ENCODE measurements around the gene KIF3A.

KIF3A gene

DNA sequence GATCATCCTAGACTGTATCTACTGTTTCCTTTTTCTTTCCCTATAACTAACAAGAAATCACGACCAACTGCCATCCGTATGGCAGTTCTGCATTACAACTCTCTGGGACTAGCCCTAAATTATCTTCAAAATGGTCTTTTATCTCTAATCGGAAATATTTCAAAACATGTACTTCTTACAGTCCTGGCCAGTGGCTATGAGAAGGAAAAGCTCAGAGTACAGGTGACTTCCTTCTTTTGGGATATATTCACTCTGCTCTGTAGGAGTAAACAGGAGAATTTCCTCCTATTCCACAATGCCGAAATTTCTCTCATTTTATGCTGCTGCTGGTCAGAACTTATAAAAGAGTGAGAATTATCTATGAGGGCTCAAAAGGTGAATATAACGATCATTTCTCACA, 41.5 kb upstream of the KIF3A start:
- Histone ChIP-seq H3K18ac (ENCODE audit: low read length) (no peak overlapping the region), H3K4me1 (ENCODE audit: control insufficient read depth in 2 of 2, insufficient read depth in 1 of 2, low read depth in 1 of 2, low read length in 2 of 2) (peaks cover 3 to 16% of the 10 kb centered on the region in 2 donors), H3K4me3 (ENCODE audit: low read length in 2 of 2) (no peak overlapping the region), H4K91ac (ENCODE audit: low read depth, low read length, poor library complexity) (no peak overlapping the region), H3K4ac (ENCODE audit: low read length) (no peak overlapping the region), H3K9ac (ENCODE audit: low read depth, low read length, poor library complexity) (no peak overlapping the region), H3K4me2 (ENCODE audit: insufficient read depth, low read length, poor library complexity, severe bottlenecking) (no peak overlapping the region), H2AFZ (ENCODE audit: low read length) (no peak overlapping the region), H3K36me3 (replicated peaks in 1 of 2; ENCODE audit: control insufficient read depth in 2 of 2, insufficient read depth in 2 of 2, low read length in 2 of 2) (no peaks in the 10 kb centered on the region), H3K27me3 (ENCODE audit: control insufficient read depth in 3 of 3, insufficient read depth in 3 of 3, low read depth in 1 of 3, low read length in 3 of 3) (peaks cover 0 to 56% (median 21%) of the 10 kb centered on the region in 3 experiments), H3K27ac (replicated peaks; ENCODE audit: low read length) (no peak overlapping the region), H2BK12ac (ENCODE audit: low read length) (no peak overlapping the region), H3K9me3 (replicated peaks in 1 of 2; ENCODE audit: control insufficient read depth in 2 of 2, insufficient read depth in 1 of 2, low read depth in 1 of 2, low read length in 2 of 2) (no peaks in the 10 kb centered on the region), H4K8ac (ENCODE audit: low read depth, low read length) (no peak overlapping the region), H2BK120ac (ENCODE audit: low read depth, low read length) (no peak overlapping the region), H2BK15ac (ENCODE audit: low read length) (no peak overlapping the region), H2BK5ac (ENCODE audit: low read length) (no peak overlapping the region), H3K14ac (ENCODE audit: low read length) (no peak overlapping the region), H3K79me1 (ENCODE audit: low read depth, low read length) (peaks cover 7% of the 10 kb centered on the region), H3K23ac (ENCODE audit: low read depth, low read length, poor library complexity) (no peak overlapping the region), H2AK5ac (ENCODE audit: low read depth, low read length) (no peak overlapping the region)
- DNase-seq (ENCODE audit: low spot score): no peak
- WGBS, 2 donors (ENCODE audit: extremely low coverage in 2 of 2, insufficient read length in 2 of 2, insufficient replicate concordance in 1 of 2): no CpG with 5 or more reads among the region's 5 CpGs

DNA sequence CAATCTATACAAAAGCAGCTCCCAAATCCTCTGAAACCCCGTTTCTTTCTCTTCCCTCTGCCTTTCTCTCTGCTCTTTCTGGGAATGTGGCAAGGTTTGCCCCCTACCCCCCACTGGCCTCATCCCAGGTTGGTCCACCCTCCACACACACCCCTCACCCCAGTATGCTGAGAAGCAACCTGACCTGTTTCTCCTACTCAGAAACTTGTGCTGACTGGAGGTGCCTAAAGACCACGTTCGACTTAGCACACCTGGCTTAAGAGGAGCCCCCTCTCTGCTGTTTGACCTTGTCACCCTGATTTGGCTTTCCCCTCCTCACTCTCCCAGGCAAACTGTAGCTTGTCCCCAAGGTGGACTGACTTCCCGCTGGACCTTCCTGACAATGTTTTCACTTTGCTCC, 40.8 kb upstream of the KIF3A start:
- H2AK5ac ChIP-seq (ENCODE audit: low read depth, low read length): no peak overlapping the region
- H4K91ac ChIP-seq (ENCODE audit: low read depth, low read length, poor library complexity): no peak overlapping the region
- no peaks in the 10 kb centered on the region for H3K9me3 ChIP-seq (replicated peaks in 1 of 2; ENCODE audit: control insufficient read depth in 2 of 2, insufficient read depth in 1 of 2, low read depth in 1 of 2, low read length in 2 of 2)
- no peak overlapping the region for H3K4me2 ChIP-seq (ENCODE audit: insufficient read depth, low read length, poor library complexity, severe bottlenecking)
- no peak overlapping the region for H3K4me3 ChIP-seq (ENCODE audit: low read length in 2 of 2)
- WGBS, 2 donors (ENCODE audit: extremely low coverage in 2 of 2, insufficient read length in 2 of 2, insufficient replicate concordance in 1 of 2): no CpG with 5 or more reads among the region's 4 CpGs
- no peak for DNase-seq (ENCODE audit: low spot score)
- no peak overlapping the region for H3K27ac ChIP-seq (replicated peaks; ENCODE audit: low read length)
- H3K18ac ChIP-seq (ENCODE audit: low read length): no peak overlapping the region
- no peak overlapping the region for H3K14ac ChIP-seq (ENCODE audit: low read length)
- H2BK15ac ChIP-seq (ENCODE audit: low read length): no peak overlapping the region
- no peak overlapping the region for H4K8ac ChIP-seq (ENCODE audit: low read depth, low read length)
- H3K27me3 ChIP-seq (ENCODE audit: control insufficient read depth in 3 of 3, insufficient read depth in 3 of 3, low read depth in 1 of 3, low read length in 3 of 3): peaks cover 0 to 52% (median 21%) of the 10 kb centered on the region in 3 experiments
- peaks cover 10% of the 10 kb centered on the region for H3K79me1 ChIP-seq (ENCODE audit: low read depth, low read length)
- no peak overlapping the region for H3K9ac ChIP-seq (ENCODE audit: low read depth, low read length, poor library complexity)
- H2BK120ac ChIP-seq (ENCODE audit: low read depth, low read length): no peak overlapping the region
- H3K4ac ChIP-seq (ENCODE audit: low read length): no peak overlapping the region
- no peak overlapping the region for H3K23ac ChIP-seq (ENCODE audit: low read depth, low read length, poor library complexity)
- no peak overlapping the region for H2BK12ac ChIP-seq (ENCODE audit: low read length)
- H3K4me1 ChIP-seq (ENCODE audit: control insufficient read depth in 2 of 2, insufficient read depth in 1 of 2, low read depth in 1 of 2, low read length in 2 of 2): peaks cover 3 to 15% of the 10 kb centered on the region in 2 donors
- H3K36me3 ChIP-seq (replicated peaks in 1 of 2; ENCODE audit: control insufficient read depth in 2 of 2, insufficient read depth in 2 of 2, low read length in 2 of 2): no peaks in the 10 kb centered on the region
- H2AFZ ChIP-seq (ENCODE audit: low read length): peak overlapping the region; percentile 99
- H2BK5ac ChIP-seq (ENCODE audit: low read length): no peak overlapping the region

DNA sequence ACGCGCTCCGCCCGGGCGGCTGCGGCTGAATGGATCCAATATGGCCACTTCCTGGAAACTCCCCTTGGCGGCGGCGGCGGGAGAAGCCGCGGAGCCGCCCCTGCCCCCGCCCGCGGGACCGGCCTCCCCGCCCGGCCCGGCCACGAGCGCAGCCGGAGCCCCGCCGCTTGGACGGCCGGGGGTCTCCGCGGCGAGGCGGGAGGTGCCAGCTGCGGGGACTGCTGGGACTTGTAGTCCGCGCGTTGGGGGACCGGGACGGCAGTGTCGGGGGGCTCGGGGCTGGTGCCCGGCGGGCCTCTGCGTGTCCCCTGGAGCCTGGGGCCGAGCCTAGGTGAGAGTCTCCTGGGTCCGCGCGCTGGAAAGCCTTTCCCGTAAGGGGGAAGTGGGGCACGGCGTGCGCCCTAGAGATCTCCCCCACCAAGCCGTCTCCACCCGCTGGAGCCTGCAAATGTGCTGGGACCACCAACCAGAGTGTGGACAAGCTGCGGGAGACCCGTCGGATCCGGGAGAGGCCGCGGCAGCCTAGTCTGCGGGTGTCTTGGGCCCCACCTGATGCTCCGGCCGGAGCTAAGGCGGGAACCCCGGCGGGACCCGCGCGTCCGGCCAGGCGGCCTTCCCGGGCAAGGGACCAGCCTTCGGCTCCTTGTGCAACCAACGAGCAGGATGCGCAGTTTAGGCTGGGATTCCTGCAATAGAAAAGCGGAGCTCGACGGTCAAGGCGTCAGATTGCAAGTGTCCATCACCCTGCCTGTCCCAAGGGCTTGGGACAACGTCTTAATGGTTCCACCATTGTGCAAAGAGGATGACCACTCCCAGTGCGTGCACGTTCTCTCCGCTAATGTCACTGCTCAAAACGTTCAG, 40.1 kb upstream of the KIF3A start, which contains the start of gene SEPTIN8:
TSS of gene SEPTIN8 (minus strand) at position 31 of the 861 bp plus-strand sequence. CDS start 102 bp downstream, outside the sequence.
- peak within 1 kb of the TSS; percentile 50 for H3K9ac ChIP-seq (ENCODE audit: low read depth, low read length, poor library complexity)
- no peak within 1 kb of the TSS for H4K91ac ChIP-seq (ENCODE audit: low read depth, low read length, poor library complexity)
- H3K27ac ChIP-seq (replicated peaks; ENCODE audit: low read length): no peak within 1 kb of the TSS
- H3K4me2 ChIP-seq (ENCODE audit: insufficient read depth, low read length, poor library complexity, severe bottlenecking): peak within 1 kb of the TSS; percentile 86
- H3K14ac ChIP-seq (ENCODE audit: low read length): peak within 1 kb of the TSS; percentile 86
- peak within 1 kb of the TSS; percentile 48 for H2AK5ac ChIP-seq (ENCODE audit: low read depth, low read length)
- H2BK120ac ChIP-seq (ENCODE audit: low read depth, low read length): no peak within 1 kb of the TSS
- no peak within 1 kb of the TSS for H2BK15ac ChIP-seq (ENCODE audit: low read length)
- H2AFZ ChIP-seq (ENCODE audit: low read length): peak within 1 kb of the TSS; percentile 99
- DNase-seq (ENCODE audit: low spot score): peak; percentile 63
- H3K4me3 ChIP-seq (ENCODE audit: low read length in 2 of 2): peak within 1 kb of the TSS; percentile 64 to 89
- WGBS, 2 donors (ENCODE audit: extremely low coverage in 2 of 2, insufficient read length in 2 of 2, insufficient replicate concordance in 1 of 2): no CpG with 5 or more reads among the region's 82 CpGs
- H2BK12ac ChIP-seq (ENCODE audit: low read length): no peak within 1 kb of the TSS
- H3K4ac ChIP-seq (ENCODE audit: low read length): no peak within 1 kb of the TSS
- H3K23ac ChIP-seq (ENCODE audit: low read depth, low read length, poor library complexity): peak within 1 kb of the TSS; percentile 62
- H3K27me3 ChIP-seq (ENCODE audit: control insufficient read depth in 3 of 3, insufficient read depth in 3 of 3, low read depth in 1 of 3, low read length in 3 of 3): peaks cover 0 to 49% (median 21%) of the 10 kb centered on the region in 3 experiments
- peaks cover 16% of the 10 kb centered on the region for H3K79me1 ChIP-seq (ENCODE audit: low read depth, low read length)
- peak within 1 kb of the TSS; percentile 4 for H2BK5ac ChIP-seq (ENCODE audit: low read length)
- no peak within 1 kb of the TSS for H4K8ac ChIP-seq (ENCODE audit: low read depth, low read length)
- peaks cover 3 to 14% of the 10 kb centered on the region in 2 donors for H3K4me1 ChIP-seq (ENCODE audit: control insufficient read depth in 2 of 2, insufficient read depth in 1 of 2, low read depth in 1 of 2, low read length in 2 of 2)
- peak within 1 kb of the TSS; percentile 96 for H3K18ac ChIP-seq (ENCODE audit: low read length)
- H3K36me3 ChIP-seq (replicated peaks in 1 of 2; ENCODE audit: control insufficient read depth in 2 of 2, insufficient read depth in 2 of 2, low read length in 2 of 2): no peaks in the 10 kb centered on the region
- no peaks in the 10 kb centered on the region for H3K9me3 ChIP-seq (replicated peaks in 1 of 2; ENCODE audit: control insufficient read depth in 2 of 2, insufficient read depth in 1 of 2, low read depth in 1 of 2, low read length in 2 of 2)

GRCh38 chr5:132776938-132777208, 39.5 kb upstream of the KIF3A start:
- H3K9ac ChIP-seq (ENCODE audit: low read depth, low read length, poor library complexity): peak overlapping the region; percentile 50
- H3K27ac ChIP-seq (replicated peaks; ENCODE audit: low read length): no peak overlapping the region
- peak overlapping the region; percentile 48 for H2AK5ac ChIP-seq (ENCODE audit: low read depth, low read length)
- H4K8ac ChIP-seq (ENCODE audit: low read depth, low read length): no peak overlapping the region
- H3K36me3 ChIP-seq (replicated peaks in 1 of 2; ENCODE audit: control insufficient read depth in 2 of 2, insufficient read depth in 2 of 2, low read length in 2 of 2): no peaks in the 10 kb centered on the region
- no peak overlapping the region for H2BK12ac ChIP-seq (ENCODE audit: low read length)
- peak overlapping the region; percentile 64 to 89 for H3K4me3 ChIP-seq (ENCODE audit: low read length in 2 of 2)
- H2BK15ac ChIP-seq (ENCODE audit: low read length): no peak overlapping the region
- H3K9me3 ChIP-seq (replicated peaks in 1 of 2; ENCODE audit: control insufficient read depth in 2 of 2, insufficient read depth in 1 of 2, low read depth in 1 of 2, low read length in 2 of 2): no peaks in the 10 kb centered on the region
- no peak overlapping the region for H3K23ac ChIP-seq (ENCODE audit: low read depth, low read length, poor library complexity)
- H3K14ac ChIP-seq (ENCODE audit: low read length): no peak overlapping the region
- H2AFZ ChIP-seq (ENCODE audit: low read length): peak overlapping the region; percentile 99
- H2BK120ac ChIP-seq (ENCODE audit: low read depth, low read length): no peak overlapping the region
- peak overlapping the region; percentile 81 for H3K18ac ChIP-seq (ENCODE audit: low read length)
- no peak for DNase-seq (ENCODE audit: low spot score)
- peaks cover 3 to 20% of the 10 kb centered on the region in 2 donors for H3K4me1 ChIP-seq (ENCODE audit: control insufficient read depth in 2 of 2, insufficient read depth in 1 of 2, low read depth in 1 of 2, low read length in 2 of 2)
- H4K91ac ChIP-seq (ENCODE audit: low read depth, low read length, poor library complexity): no peak overlapping the region
- peak overlapping the region; percentile 86 for H3K4me2 ChIP-seq (ENCODE audit: insufficient read depth, low read length, poor library complexity, severe bottlenecking)
- peaks cover 0 to 43% (median 21%) of the 10 kb centered on the region in 3 experiments for H3K27me3 ChIP-seq (ENCODE audit: control insufficient read depth in 3 of 3, insufficient read depth in 3 of 3, low read depth in 1 of 3, low read length in 3 of 3)
- peaks cover 16% of the 10 kb centered on the region for H3K79me1 ChIP-seq (ENCODE audit: low read depth, low read length)
- peak overlapping the region; percentile 4 for H2BK5ac ChIP-seq (ENCODE audit: low read length)
- no peak overlapping the region for H3K4ac ChIP-seq (ENCODE audit: low read length)
- WGBS, 2 donors (ENCODE audit: extremely low coverage in 2 of 2, insufficient read length in 2 of 2, insufficient replicate concordance in 1 of 2): no CpG with 5 or more reads among the region's 40 CpGs

All from neuronal stem cell (in vitro differentiated cells).